Measurements from ENCODE around the gene PRAF2. TPM values are rescaled to one million over a fixed set of nuclear protein-coding genes. Genes with fewer than 3 reads are reported as not detected.

Gene PRAF2
- total RNA-seq, 2 donors from 2014 or later: 7.0 to 9.9 TPM

DNA sequence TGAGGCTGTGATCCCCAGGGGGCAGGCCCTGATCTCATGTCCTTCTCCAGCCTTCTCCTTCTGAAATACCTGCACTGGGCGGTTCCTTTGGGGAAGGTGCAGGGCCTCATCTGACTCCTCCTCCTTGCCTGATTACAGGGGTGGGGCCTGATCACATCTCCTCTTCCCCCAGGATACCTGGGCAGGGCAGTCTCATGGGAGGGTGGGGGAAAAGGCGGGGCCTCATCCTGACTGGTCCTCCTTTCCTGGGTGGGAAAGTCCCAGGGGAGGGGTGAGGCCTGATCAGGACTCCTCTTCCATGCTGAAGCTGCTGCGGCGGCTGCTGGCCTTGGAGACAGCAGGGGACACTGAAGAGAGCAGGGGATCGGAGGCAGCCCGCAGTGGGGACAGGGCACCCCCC lies 43.9 kb downstream of the PRAF2 start:
- intact Hi-C loops (cut with DNase I): no loop called here
- H3K27me3 ChIP-seq: no peaks in the 10 kb centered on the region
- H3K9ac ChIP-seq (ENCODE audit: low read depth in 2 of 2, low read length in 2 of 2): no peak overlapping the region
- H3K27ac ChIP-seq: no peak overlapping the region
- DNase-seq: peak; percentile 84
- no peak overlapping the region for H3K4me3 ChIP-seq
- no peak for TF ChIP-seq CTCF (IDR thresholded peaks at IDR 0.05)
- H3K4me1 ChIP-seq: no peaks in the 10 kb centered on the region
- no peaks in the 10 kb centered on the region for H3K36me3 ChIP-seq
- no peaks in the 10 kb centered on the region for H3K9me3 ChIP-seq

Other genes starting within 250 kb of the PRAF2 start
- under 1 TPM in 1 of 2 donors, not detected in 1; 0.32 TPM for gene ERAS, start 247.5 kb downstream of the PRAF2 start, total RNA-seq
- 10 to 100 TPM in 1 of 2 donors, 1 to 10 TPM in 1; 6.0 to 10.1 TPM for gene PCSK1N, start 238.4 kb downstream of the PRAF2 start, total RNA-seq
- 10 to 100 TPM; 48.8 to 91.0 TPM for gene TIMM17B, start 176.2 kb downstream of the PRAF2 start, total RNA-seq
- gene PQBP1, start 176.1 kb downstream of the PRAF2 start, total RNA-seq: 10 to 100 TPM; 68.1 to 76.3 TPM
- gene SLC35A2, start 162.4 kb downstream of the PRAF2 start, total RNA-seq: 10 to 100 TPM; 57.8 to 83.1 TPM
- gene PIM2, start 155.0 kb downstream of the PRAF2 start, total RNA-seq: 10 to 100 TPM; 14.3 to 18.8 TPM
- gene OTUD5, start 116.4 kb downstream of the PRAF2 start, total RNA-seq: 10 to 100 TPM; 40.2 to 40.9 TPM
- 1 to 10 TPM in 1 of 2 donors, under 1 TPM in 1; 0.90 to 1.0 TPM for gene KCND1, start 102.2 kb downstream of the PRAF2 start, total RNA-seq
- gene GRIPAP1, start 71.7 kb downstream of the PRAF2 start, total RNA-seq: 10 to 100 TPM; 32.0 to 36.9 TPM
- 10 to 100 TPM; 22.4 to 28.5 TPM for gene TFE3, start 30.6 kb downstream of the PRAF2 start, total RNA-seq
- gene CCDC120, start 15.0 kb downstream of the PRAF2 start, total RNA-seq: 10 to 100 TPM; 11.3 to 11.8 TPM
- gene WDR45, start 5.9 kb upstream of the PRAF2 start, total RNA-seq: 10 to 100 TPM; 40.6 to 46.9 TPM
- 10 to 100 TPM; 25.0 to 27.6 TPM for gene GPKOW, start 49.7 kb upstream of the PRAF2 start, total RNA-seq
- 10 to 100 TPM in 1 of 2 donors, 1 to 10 TPM in 1; 4.3 to 14.7 TPM for gene MAGIX, start 88.8 kb upstream of the PRAF2 start, total RNA-seq
- gene PLP2, start 97.9 kb upstream of the PRAF2 start, total RNA-seq: 100 to 1,000 TPM; 157 to 227 TPM
- gene PRICKLE3, start 112.4 kb upstream of the PRAF2 start, total RNA-seq: 10 to 100 TPM; 16.7 to 25.5 TPM
- 1 to 10 TPM; 6.4 to 7.4 TPM for gene SYP, start 126.2 kb upstream of the PRAF2 start, total RNA-seq
- 1 to 10 TPM; 1.0 TPM for gene CACNA1F, start 159.3 kb upstream of the PRAF2 start, total RNA-seq
- gene CCDC22, start 161.5 kb upstream of the PRAF2 start, total RNA-seq: 10 to 100 TPM; 17.6 to 22.6 TPM
- under 1 TPM; 0.21 to 0.30 TPM for gene FOXP3, start 190.7 kb upstream of the PRAF2 start, total RNA-seq
- 1 to 10 TPM; 1.9 to 2.8 TPM for gene PPP1R3F, start 195.8 kb upstream of the PRAF2 start, total RNA-seq
- not detected for gene GAGE10, start 229.6 kb upstream of the PRAF2 start, total RNA-seq
- not detected for gene GAGE12J, start 248.0 kb upstream of the PRAF2 start, total RNA-seq